Sciatic nerve (tissue), 2 donors: ENCODE measurements around the gene NHERF1. TPM values are rescaled to one million over a fixed set of nuclear protein-coding genes. Genes with fewer than 3 reads are reported as not detected.

Experiments used
- ATAC-seq: fragments of 200-7000 bp; cut with Tn5 transposase; one replicate; pipeline ENCODE4 v1.9.1; 2020; ENCODE audit warnings: mild to moderate bottlenecking, moderate library complexity
- DNase-seq: peaks from one replicate; pipeline ENCODE4 v3.0.0-alpha.2; 2020; ENCODE audit warnings: low spot score
- intact Hi-C: fragments of 100-400 bp; cut with DNase I; formaldehyde crosslinking; loops from one replicate; pipeline ENCODE4 v1.14.2; 2022
- total RNA-seq: library from RNA; stranded (reverse); fragmentation: NEBNext Ultra II Directional; extraction: Animal tissue kit (Norgen Biotek cat#: 25700); gene quantifications from one replicate; pipeline ENCODE4 v1.2.1, GENCODE V29; 2021
- donor health status: DM: no; HTN: no; CAD: no.
- donor health status: DM: no; HTN: no; CAD: no.

The NHERF1 gene
- total RNA-seq, 1 donor from 2014 or later = 39.0 TPM

DNA sequence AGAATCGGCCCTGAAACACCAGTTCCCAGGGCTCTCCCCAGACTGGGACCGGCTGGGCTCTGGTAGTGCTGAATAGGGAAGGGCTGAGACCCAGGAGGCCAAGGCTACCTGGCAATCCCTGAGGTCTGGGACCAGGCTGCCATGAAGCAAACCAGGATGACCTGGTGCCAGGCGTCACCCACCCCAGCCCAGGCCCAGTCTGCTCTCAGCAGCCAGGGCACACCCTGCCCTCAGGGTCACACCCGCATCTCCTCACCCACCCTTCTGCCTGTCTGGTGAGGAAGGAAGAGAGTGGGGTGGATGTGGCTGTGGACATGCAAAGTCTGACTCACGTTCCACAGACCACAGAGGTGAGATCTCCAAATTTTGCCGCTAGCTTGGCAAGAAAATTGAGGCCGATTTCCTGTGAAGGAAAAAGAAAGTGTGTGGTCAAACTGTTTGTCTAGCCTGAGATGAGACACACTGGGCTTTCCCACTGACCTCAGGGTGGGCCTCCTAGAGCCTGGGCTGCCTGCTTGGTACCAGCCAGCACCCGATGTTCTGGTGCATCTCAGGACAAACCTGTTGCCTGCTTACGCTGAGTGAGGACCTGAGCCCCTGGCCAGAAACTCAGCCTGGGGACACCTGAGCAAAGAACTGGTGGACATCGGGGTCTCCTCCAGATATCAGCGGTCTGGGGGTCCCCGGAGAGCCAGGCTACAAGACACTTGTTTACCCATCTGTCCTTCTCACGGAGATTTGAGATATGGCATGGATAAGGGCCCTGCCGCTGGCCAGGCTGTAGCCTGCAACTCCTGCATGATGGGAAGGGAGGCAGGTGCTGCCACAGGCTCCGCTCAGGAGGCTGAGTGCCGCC lies 17.7 kb upstream of the NHERF1 start:
- no peak for ATAC-seq
- DNase-seq = no peak
- intact Hi-C loops = no loop called here

DNA sequence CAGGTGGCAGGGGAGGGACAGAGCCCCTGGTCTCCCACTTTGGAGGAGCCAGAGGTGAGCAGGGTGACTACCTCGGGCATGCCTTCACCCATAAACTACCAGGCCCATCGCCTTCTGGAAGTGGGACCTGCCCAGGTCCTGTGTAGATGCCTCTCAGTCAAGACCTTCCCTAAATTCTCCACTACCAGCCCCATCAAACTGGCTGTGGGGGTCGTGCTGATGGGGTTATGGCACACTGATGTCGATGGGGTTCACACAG lies 17.2 kb upstream of the NHERF1 start:
- intact Hi-C loops = no loop called here
- no peak for DNase-seq

DNA sequence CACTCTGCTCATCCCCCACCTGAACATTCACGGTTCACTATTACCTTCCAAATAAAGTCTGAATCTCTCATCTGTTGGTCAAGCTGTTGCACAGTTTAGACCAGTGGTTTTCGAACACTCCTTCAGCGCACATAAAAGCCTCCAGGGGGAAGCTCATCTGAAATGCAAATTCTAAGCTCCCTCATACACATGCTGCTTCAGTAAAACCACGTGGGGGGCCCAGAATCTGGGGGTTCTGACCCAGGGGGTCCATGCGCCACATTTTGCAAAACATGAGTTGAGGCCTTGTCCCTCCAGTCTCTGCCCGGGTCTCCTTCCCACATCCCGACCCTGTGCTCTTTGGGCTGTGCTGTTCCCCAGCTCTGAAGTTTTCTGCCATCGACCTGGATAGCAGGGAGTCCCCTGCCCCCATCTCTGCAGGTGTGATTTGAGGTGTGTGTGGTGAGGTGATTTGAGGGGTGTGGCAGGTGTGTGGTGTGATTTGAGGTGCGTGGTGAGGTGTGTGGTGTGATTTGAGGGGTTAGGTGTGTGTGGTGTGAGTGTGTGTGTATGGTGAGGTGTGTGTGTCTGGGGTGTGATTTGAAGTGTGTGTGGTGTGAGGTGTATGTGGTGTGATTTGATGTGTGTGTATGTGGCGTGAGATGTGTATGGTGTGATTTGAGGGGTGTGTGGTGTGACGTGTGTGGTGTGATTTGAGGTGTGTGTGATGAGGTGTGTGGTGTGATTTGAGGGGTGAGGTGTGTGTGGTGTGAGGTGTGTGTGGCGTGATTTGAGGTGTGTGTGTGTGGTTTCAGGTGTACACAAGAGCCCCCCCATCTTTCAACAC lies 16.2 kb upstream of the NHERF1 start:
- intact Hi-C loops = no loop called here
- DNase-seq (no peak), ATAC-seq (no peak)

More for the DNA sequence above, 17.2 kb upstream of the NHERF1 start:
- no peak for ATAC-seq

DNA sequence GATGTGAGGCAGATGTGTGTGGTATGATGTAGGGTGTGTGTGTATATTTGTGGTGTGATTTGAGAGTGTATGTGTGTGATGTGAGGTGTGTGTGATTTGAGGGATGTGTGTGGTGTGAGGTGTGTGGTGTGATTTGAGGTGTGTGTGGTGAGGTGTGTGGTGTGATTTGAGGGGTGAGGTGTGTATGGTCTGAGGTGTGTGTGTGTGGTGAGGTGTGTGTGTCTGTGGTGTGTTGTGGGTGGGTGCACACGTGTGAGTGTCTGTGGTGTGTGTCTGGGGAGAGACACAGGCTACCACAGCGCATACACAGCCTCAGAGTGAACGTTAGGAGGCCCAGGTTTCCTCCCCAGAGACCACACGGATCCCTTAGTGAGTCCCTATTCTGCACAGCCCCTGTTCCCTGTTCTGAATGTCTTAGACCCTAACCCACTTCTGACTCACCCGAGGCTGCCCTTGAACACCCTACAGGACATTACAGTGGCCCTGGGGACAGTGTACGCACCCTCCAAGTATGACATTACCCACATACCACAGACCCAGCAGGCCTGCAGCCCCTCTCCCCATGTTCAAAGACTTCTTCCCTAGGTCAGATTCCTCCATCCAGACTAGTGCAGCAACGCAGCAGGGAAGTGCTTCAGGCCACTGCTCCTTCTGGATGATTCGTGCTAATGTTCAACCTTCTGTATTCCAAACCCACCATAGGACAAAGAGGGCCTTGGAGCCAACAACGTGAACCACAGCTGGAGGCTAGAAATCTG lies 14.9 kb upstream of the NHERF1 start:
- intact Hi-C loops = no loop called here
- DNase-seq = no peak
- no peak for ATAC-seq

DNA sequence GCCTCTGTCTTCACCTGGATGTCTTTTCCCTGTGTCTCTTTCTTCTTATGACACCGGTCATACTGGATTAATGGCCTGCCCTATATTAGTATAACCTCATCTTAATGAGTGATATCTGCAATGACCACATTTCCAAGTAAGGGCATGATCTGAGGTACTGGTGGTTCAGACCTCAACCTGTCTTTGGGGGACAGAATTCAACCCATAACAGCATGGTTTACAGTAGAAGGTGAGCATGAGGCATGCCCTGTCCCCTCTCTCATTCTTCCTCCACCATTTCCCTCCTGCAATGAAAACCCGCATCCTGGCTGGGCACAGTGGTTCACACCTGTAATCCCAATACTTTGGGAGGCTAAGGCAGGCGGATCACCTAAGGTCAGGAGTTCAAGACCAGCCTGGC lies 14.2 kb upstream of the NHERF1 start:
- intact Hi-C loops = no loop called here
- no peak for DNase-seq

DNA sequence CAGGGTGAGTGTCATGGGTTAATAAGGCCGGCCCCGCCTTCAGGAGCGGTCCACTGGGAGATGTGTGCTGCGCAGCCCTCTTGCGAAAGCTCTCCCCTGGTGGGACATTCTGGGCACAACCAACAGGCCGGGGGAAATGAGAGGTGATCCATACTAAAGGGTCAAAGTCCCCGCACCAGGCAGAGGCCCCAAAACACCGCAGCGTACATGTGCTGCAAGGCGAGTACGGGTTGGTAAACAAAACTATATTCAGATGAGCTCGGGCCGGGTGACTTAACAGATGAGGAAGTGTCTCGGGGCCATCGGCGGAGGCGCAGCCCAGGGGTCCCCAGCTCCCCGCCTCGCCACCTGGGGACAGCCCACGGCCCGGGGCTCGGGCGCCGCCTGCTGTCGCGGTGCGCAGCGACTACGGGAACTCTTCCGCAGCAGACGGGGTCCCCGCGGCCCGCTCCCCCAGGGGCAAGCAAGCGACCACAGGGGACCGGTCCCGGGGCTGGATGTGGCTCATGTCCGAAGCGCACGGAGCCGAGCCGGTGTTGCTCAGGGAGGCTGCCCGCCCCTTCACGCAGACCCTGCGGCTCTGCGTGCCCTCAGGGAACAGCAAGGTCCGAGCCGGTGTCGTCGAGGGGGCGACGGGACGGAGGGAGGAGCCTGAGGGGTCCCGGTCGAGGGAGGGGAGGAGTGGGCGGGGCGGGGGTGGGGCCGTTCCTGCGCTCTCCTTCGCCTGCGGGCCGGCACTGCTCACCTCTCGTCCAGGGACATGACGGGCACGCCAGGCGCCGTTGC lies 11.7 kb upstream of the NHERF1 start, which contains the start of gene RAB37:
Gene RAB37, plus strand, starts transcription at position 744 of the 786 bp plus-strand sequence. Its CDS starts 17 bp downstream, at position 761.
- ATAC-seq (peak; percentile 67), DNase-seq (no peak)
- intact Hi-C loops = no loop called here

More for the DNA sequence above, 14.2 kb upstream of the NHERF1 start:
- ATAC-seq = no peak

DNA sequence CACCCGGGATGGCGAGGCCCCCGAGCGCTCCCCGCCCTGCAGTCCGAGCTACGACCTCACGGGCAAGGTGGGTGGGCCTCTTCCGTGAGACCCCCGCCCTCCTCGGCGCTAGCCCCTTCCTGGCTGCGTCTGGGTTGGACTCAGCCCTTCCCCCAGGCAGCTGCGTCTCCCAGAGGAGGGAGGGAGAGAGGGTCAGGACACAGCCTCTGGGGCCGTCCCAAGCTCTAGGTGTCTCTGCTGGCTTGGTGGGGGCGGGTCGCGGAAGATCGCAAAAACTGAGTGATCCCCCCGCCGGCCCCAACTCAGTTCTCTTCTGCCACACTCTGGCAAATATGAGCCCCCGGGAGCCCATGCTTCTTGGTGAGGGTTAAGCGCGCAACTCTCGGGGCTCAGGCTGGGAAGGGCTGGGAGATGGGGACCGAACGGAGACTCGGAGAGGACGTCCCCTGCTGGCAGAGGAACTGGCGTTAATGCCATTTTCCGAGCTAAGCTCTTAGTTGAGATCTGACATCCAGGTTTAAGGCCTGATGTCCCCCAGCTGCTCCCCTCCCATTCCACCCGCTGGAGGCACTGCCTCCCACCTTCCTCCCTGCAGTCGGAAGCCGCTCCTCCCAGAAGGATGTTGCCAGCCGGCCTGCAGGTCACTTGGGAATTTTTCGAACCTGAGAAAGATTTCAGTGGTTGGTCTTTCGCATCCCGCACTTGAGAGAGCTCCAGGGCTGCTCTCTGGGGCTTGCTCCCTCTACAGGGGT lies 11.0 kb upstream of the NHERF1 start:
- no peak for DNase-seq
- intact Hi-C loops = no loop called here

DNA sequence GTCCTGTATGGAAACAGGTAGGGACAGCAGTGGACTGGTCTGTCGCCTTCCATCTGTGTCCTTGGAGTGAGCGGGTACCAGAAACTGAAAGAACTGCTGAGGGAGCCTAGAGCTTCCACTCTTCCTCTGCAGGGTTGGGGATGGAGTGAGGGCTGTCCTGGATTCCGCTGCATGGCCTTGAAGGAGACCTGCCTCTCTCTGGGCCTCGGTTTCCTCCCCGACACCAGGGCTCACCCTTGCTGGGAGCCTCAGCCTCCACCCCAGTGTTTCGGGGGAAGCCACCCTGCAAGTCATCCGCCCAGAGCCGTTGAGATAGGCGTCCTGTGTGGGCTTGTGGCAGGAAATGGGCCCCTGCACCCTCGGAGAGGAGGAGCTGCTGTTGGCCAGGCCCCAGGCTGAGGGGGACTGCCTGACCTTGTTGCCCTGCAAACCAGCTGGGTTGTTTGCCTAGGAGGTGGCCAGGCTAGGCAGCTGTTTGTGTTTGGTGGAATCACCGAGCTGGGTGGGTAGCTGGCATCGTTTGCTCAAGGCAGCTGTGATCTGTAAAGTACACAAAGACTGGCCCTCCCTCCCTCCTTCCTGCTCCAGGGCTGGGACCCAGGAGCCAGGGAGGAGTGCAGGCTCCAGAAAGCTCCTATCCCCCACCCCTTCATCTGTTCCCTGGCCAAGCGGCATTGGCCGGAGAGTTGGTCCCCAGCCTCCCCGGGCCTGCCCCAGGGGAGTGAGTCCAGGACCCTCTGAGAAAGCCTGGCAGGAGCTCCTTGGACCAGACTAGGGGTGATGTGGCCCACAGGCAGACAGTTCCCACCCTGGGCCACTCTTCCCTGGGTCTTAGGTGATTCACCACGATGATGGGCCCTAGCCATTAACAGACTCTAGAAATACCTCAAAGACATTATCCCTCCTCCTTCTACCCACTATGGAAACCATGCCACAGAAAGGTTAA lies 10.1 kb upstream of the NHERF1 start:
- no peak for DNase-seq
- peak; percentile 31 for ATAC-seq
- intact Hi-C loops = no loop called here

More for the DNA sequence above, 11.0 kb upstream of the NHERF1 start:
- ATAC-seq = peak; percentile 22

DNA sequence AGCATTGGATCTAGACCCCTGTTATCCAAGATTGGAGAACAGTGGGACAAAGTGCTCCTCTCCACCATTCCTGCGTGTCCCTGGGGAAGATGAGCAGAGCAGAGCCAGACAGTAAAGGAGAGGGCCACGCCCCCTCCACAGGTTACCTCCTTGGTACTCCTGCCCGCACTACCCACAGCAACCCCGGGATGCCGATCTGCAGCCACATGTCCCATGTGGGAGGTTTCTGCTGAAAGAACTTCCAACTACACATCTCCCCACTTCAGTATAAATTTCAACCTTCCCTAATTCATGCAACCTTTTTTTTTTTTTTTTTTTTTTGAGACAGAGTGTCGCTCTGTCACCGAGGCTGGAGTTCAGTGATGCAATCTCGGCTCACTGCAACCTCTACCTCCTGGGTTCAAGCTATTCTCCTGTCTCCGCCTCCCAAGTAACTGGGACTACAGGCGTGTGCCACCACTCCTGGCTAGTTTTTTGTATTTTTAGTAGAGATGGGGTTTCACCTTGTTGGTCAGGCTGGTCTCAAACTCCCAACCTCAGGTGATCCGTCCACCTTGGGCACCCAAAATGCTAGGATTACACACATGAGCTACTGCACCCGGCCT lies 9.1 kb upstream of the NHERF1 start:
- DNase-seq (no peak), ATAC-seq (no peak)
- intact Hi-C loops = no loop called here

DNA sequence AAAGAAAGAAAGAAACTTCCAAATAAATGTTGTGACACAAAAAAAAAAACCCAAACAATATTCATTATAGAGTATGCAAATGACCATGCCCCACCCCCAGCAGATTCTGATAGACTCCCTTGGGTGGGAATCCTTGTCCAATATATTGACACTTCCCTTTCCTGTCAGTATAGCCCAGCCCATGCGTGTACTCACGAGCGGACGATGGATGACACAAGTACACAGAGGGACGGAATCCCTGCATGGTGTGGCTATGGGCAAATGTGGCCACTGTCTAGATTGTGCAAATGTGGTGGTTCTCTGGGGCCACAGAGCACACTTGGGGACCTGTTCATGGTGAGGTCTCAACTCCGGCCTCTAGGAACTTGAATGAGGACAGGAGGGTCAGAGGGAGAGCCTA lies 8.3 kb upstream of the NHERF1 start:
- ATAC-seq (no peak), DNase-seq (no peak)
- intact Hi-C loops = no loop called here

DNA sequence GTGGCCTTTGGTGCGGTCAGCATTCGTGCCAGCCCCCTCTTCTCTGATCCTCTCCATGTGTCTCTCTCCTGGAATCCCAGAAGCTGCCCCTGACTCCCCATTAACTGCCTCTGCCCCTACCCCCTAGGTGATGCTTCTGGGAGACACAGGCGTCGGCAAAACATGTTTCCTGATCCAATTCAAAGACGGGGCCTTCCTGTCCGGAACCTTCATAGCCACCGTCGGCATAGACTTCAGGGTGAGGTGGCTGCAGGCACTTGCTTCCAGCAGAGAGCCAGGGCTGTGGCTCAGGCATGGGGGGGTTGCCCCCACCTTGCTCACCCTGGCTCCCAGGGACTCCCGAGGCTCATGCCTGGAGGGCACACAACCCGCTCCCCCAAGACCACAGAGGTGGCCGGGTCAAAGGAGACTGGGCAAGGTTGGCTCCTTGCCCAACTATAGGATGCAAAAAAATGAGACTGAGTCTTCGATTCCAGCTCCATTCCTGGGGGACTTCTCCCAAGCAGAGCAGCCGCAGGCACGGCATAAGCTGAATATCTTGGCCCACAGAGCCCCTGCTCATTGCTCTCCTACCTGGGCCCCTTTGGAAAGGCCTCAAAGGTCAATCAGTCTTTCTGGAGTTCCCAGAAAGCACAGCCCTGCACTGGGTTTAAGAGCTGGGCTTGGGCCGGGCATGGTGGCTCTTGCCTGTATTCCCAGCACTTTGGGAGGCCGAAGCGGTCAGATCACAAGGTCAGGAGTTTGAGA lies 7.6 kb upstream of the NHERF1 start:
- no peak for DNase-seq
- ATAC-seq = no peak
- intact Hi-C loops = no loop called here

DNA sequence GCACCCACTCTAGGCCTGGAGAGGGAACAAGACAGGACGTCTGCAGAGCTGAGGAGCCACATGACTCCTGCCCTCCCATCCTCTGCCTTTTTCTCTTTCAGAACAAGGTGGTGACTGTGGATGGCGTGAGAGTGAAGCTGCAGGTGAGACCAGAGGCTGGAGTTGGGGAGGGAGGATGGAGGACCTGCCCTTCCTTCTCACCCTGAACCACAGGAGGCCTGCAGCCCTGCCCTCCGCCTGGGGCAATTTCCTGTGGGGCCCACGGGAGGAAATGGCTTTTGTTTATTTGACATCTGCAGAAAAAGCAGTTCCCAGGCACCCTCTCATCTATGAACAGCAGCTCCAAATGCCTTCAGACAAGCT lies 6.3 kb upstream of the NHERF1 start:
- DNase-seq = no peak
- intact Hi-C loops = no loop called here
- no peak for ATAC-seq

DNA sequence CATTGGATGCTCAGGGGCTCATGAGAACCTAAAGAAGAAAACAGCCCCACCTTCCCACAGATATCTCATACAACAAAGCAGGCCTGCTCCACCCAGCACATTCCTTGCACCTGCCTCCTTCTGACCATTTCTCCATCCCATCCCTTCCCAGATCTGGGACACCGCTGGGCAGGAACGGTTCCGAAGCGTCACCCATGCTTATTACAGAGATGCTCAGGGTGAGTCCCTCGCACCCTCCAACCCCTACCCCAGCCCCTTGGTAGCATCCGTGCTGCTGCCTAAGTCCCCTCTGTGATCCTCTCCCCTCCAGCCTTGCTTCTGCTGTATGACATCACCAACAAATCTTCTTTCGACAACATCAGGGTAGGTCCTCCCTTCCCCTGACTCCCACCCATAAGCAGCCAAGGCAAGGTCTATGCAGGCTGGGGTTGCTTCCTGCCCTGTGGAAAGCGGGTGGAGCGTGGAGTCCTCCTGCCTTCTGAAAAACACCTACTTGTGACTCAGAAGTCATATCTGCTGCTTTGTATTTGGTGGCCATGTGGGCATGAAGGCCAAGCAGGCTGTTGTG lies 5.4 kb upstream of the NHERF1 start:
- intact Hi-C loops = no loop called here
- ATAC-seq = no peak

DNA sequence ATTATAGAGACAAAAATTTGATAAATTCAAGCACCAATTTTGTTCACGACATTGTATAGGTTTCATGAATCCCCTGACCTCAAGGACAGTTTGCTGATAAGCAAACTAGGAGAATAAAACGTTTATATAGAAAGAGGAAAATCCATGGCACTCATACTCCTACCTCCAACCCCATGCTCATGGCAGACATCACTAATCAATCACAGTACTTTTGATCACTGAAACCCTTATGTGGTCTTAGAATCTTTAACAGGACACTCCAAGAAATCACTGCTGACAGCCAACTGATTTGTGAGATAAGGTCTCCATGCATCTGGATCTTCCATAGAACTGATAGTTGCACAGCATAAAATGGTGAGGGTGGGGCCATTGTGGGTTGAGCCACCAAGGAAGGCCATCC lies 4.7 kb upstream of the NHERF1 start:
- intact Hi-C loops = loop anchor here (2.0 kb wide), 1 partner anchor 121 kb away; no protein-coding TSS in a partner anchor

More for the DNA sequence above, 5.4 kb upstream of the NHERF1 start:
- no peak for DNase-seq

DNA sequence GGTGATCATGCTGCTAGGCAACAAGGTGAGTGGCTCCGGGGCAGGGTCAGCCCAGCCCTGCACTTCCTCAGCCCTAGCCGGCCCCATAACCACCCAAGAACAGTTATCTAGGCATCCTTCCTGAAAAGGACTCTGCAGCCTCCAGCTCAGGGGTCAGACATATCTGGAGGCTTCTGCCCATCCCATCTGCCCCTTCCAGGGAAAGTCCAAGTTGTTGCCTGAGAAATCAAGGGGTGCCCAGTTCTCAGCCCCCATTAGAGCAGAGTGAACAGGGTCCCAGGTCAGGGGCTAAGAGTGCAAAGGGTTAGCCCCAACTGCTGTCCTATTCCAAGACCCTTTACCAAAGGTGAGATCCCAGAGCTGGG lies 4.1 kb upstream of the NHERF1 start:
- no peak for DNase-seq
- intact Hi-C loops = loop anchor here (2.0 kb wide), 1 partner anchor 120 kb away; no protein-coding TSS in a partner anchor

More for the DNA sequence above, 4.7 kb upstream of the NHERF1 start:
- DNase-seq (no peak), ATAC-seq (no peak)

More for the DNA sequence above, 4.1 kb upstream of the NHERF1 start:
- no peak for ATAC-seq
